GM23338 (cell line): ENCODE data around the gene NFIA. TPM values are rescaled to one million over a fixed set of nuclear protein-coding genes. Genes with fewer than 3 reads are reported as not detected.

Experiments
- ATAC-seq: fragments of 200-7000 bp; cut with Tn5 transposase; 3 replicates; pipeline ENCODE4 v1.9.1; 2020
- DNase-seq: peaks from one replicate; pipeline ENCODE4 v3.0.0-alpha.2; 2015; ENCODE audit warnings: low spot score
- H2AFZ ChIP-seq: fragments of 200-600 bp; sonication (generic); 2 replicates; pipeline ENCODE4 v1.8.0; 2016; ENCODE audit warnings: antibody characterized with exemption, mild to moderate bottlenecking, moderate library complexity
- H3F3A ChIP-seq: fragments of 200-600 bp; sonication (generic); replicated peaks from 2 replicates; pipeline ENCODE4 v1.8.0; 2017; ENCODE audit warnings: antibody characterized with exemption, mixed run types, low read depth
- H3K27ac ChIP-seq: fragments of 200-600 bp; sonication (generic); 2 replicates; pipeline ENCODE4 v1.6.1; 2016; ENCODE audit warnings: low read depth
- H3K27me3 ChIP-seq: fragments of 200-600 bp; sonication (generic); 2 replicates; pipeline ENCODE4 v1.8.0; 2016; ENCODE audit warnings: mild to moderate bottlenecking, mixed run types, moderate library complexity; ENCODE audit not compliant: insufficient read depth
- H3K36me3 ChIP-seq: fragments of 200-600 bp; sonication (generic); 2 replicates; pipeline ENCODE4 v1.8.0; 2016; ENCODE audit warnings: mild to moderate bottlenecking; ENCODE audit not compliant: insufficient read depth
- H3K4me1 ChIP-seq: fragments of 200-600 bp; sonication (generic); 2 replicates; pipeline ENCODE4 v1.8.0; 2016; ENCODE audit warnings: mild to moderate bottlenecking, moderate library complexity; ENCODE audit not compliant: insufficient read depth
- H3K4me2 ChIP-seq: fragments of 200-600 bp; sonication (generic); 2 replicates; pipeline ENCODE4 v1.7.1; 2017; ENCODE audit warnings: mixed run types
- H3K4me3 ChIP-seq: fragments of 200-600 bp; sonication (generic); 2 replicates; pipeline ENCODE4 v1.6.1; 2016; ENCODE audit warnings: mixed run types
- H3K79me2 ChIP-seq: fragments of 200-600 bp; sonication (generic); replicated peaks from 2 replicates; pipeline ENCODE4 v1.8.0; 2017; ENCODE audit warnings: mild to moderate bottlenecking; ENCODE audit not compliant: insufficient read depth
- H3K9me2 ChIP-seq: fragments of 200-600 bp; sonication (generic); 2 replicates; pipeline ENCODE4 v1.8.0; 2017; ENCODE audit not compliant: insufficient read depth
- H4K20me1 ChIP-seq: fragments of 200-600 bp; sonication (generic); replicated peaks from 2 replicates; pipeline ENCODE4 v1.8.0; 2017; ENCODE audit warnings: mild to moderate bottlenecking; ENCODE audit not compliant: insufficient read depth
- H3K27ac Mint-ChIP-seq: 2 replicates; pipeline ENCODE4 v1.8.0; 2020; ENCODE audit warnings: inconsistent platforms, mild to moderate bottlenecking, moderate library complexity, mixed read lengths
- H3K27me3 Mint-ChIP-seq: 3 replicates; pipeline ENCODE4 v1.8.0; 2022; ENCODE audit warnings: low read depth, mild to moderate bottlenecking, moderate library complexity, mixed read lengths, inconsistent platforms; ENCODE audit not compliant: insufficient read depth, poor library complexity
- H3K36me3 Mint-ChIP-seq: 3 replicates; pipeline ENCODE4 v1.8.0; 2021; ENCODE audit warnings: low read depth, mild to moderate bottlenecking, inconsistent platforms, moderate library complexity, mixed read lengths
- H3K4me1 Mint-ChIP-seq: 3 replicates; pipeline ENCODE4 v1.8.0; 2020; ENCODE audit warnings: mild to moderate bottlenecking, inconsistent platforms, mixed read lengths
- H3K4me3 Mint-ChIP-seq: 3 replicates; pipeline ENCODE4 v1.8.0; 2021; ENCODE audit warnings: moderate library complexity, mild to moderate bottlenecking, inconsistent platforms, mixed read lengths
- H3K9me3 Mint-ChIP-seq: 3 replicates; pipeline ENCODE4 v1.8.0; 2020; ENCODE audit warnings: moderate library complexity, mild to moderate bottlenecking, inconsistent platforms, mixed read lengths
- CREB1 ChIP-seq: fragments of 250-450 bp; sonication (Bioruptor Pico); IDR thresholded peaks from 2 replicates; pipeline ENCODE4 v1.5.0; 2020; ENCODE audit warnings: low read depth, mild to moderate bottlenecking, moderate library complexity
- CTCF ChIP-seq, 2 experiments: fragments of 200-600 bp in 1 of 2; sonication (generic) in 1 of 2; conservative IDR thresholded peaks; 2 replicates each; pipeline versions ENCODE4 v1.5.1 to v1.6.1; 2016 to 2017; ENCODE audit warnings: antibody characterized with exemption in 2 of 2, low read depth in 2 of 2, mild to moderate bottlenecking in 2 of 2, moderate library complexity in 1 of 2
- EZH2 ChIP-seq: fragments of 200-600 bp; sonication (generic); IDR thresholded peaks from one replicate; pipeline ENCODE4 v1.8.0; 2017; ENCODE audit warnings: antibody characterized with exemption, mild to moderate bottlenecking, low read depth; ENCODE audit not compliant: unreplicated experiment
- JUNB ChIP-seq: IDR thresholded peaks from one replicate; pipeline ENCODE4 v1.6.1; 2016; ENCODE audit warnings: antibody characterized with exemption; ENCODE audit not compliant: unreplicated experiment
- NANOG ChIP-seq: IDR thresholded peaks from 2 replicates; pipeline ENCODE4 v1.6.1; 2016; ENCODE audit warnings: antibody characterized with exemption, borderline replicate concordance
- POLR2AphosphoS5 ChIP-seq: IDR thresholded peaks from 2 replicates; pipeline ENCODE4 v1.6.1; 2016; ENCODE audit warnings: antibody characterized with exemption, low read depth
- polyA plus RNA-seq: library from polyadenylated mRNA; unstranded; fragments of >200 nt; fragmentation: Nextera tagmentation; extraction: Ambion mirVana; gene quantifications from 2 replicates; pipeline ENCODE4 v1.2.1, GENCODE V29; 2016
- total RNA-seq: library from RNA; depleted of rRNA; stranded (reverse); fragments of >200 nt; shearing (Covaris generic); gene quantifications from 2 replicates; pipeline ENCODE4 v1.2.3, GENCODE V29; 2014
- TF ChIP-seq, protein P1 (sequence below): IDR thresholded peaks from one replicate; pipeline ENCODE4 v1.6.1; 2018; ENCODE audit warnings: antibody characterized with exemption; ENCODE audit not compliant: unreplicated experiment
- TF ChIP-seq, protein P2 (sequence below): IDR thresholded peaks from 2 replicates; pipeline ENCODE4 v1.6.1; 2016; ENCODE audit warnings: antibody characterized with exemption

The NFIA gene
- total and polyA plus RNA-seq, 2 experiments from 2014 or later: 0.97 to 2.3 TPM

DNA sequence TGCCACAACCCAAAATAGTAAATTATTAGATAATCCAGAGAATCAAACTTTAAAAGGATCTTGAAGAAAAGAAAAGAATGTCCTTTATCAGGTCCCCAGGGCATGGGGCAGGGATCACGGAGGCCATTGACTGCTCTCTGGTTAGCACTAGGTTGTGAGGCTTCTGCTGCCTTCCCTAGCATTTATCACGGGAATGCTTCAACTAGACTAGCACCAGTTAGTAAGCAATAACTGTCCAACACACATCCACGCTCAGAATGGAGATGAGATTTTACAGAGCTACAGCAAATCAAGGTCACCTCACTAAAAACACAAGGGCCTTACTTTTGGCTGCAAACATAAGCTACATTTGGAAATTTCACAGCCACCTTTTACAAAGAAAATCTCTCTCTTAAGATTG lies 304.0 kb downstream of the NFIA start (continued):
- TF ChIP-seq, protein P1, sequence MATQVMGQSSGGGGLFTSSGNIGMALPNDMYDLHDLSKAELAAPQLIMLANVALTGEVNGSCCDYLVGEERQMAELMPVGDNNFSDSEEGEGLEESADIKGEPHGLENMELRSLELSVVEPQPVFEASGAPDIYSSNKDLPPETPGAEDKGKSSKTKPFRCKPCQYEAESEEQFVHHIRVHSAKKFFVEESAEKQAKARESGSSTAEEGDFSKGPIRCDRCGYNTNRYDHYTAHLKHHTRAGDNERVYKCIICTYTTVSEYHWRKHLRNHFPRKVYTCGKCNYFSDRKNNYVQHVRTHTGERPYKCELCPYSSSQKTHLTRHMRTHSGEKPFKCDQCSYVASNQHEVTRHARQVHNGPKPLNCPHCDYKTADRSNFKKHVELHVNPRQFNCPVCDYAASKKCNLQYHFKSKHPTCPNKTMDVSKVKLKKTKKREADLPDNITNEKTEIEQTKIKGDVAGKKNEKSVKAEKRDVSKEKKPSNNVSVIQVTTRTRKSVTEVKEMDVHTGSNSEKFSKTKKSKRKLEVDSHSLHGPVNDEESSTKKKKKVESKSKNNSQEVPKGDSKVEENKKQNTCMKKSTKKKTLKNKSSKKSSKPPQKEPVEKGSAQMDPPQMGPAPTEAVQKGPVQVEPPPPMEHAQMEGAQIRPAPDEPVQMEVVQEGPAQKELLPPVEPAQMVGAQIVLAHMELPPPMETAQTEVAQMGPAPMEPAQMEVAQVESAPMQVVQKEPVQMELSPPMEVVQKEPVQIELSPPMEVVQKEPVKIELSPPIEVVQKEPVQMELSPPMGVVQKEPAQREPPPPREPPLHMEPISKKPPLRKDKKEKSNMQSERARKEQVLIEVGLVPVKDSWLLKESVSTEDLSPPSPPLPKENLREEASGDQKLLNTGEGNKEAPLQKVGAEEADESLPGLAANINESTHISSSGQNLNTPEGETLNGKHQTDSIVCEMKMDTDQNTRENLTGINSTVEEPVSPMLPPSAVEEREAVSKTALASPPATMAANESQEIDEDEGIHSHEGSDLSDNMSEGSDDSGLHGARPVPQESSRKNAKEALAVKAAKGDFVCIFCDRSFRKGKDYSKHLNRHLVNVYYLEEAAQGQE: no peak
- TF ChIP-seq JUNB: no peak

- Mint-ChIP-seq H3K36me3 (no peaks in the 10 kb centered on the region), H3K27me3 (peaks cover 6% of the 10 kb centered on the region), H3K9me3 (peaks cover 4% of the 10 kb centered on the region; the same call in 2 of the 3 replicates), H3K4me1 (peaks cover 4% of the 10 kb centered on the region; the same call in 2 of the 3 replicates), H3K4me3 (no peak overlapping the region), H3K27ac (no peak overlapping the region)
- Histone ChIP-seq H3K4me2 (no peak overlapping the region), H3F3A (no peaks in the 10 kb centered on the region), H3K9me2 (peaks cover 15% of the 10 kb centered on the region; the same call in 1 of the 2 replicates), H4K20me1 (no peaks in the 10 kb centered on the region), H2AFZ (no peak overlapping the region), H3K4me1 (no peaks in the 10 kb centered on the region), H3K4me3 (no peak overlapping the region), H3K79me2 (no peaks in the 10 kb centered on the region), H3K27me3 (peaks cover 2% of the 10 kb centered on the region; the same call in 1 of the 2 replicates), H3K36me3 (no peaks in the 10 kb centered on the region), H3K27ac (no peak overlapping the region)
- TF ChIP-seq EZH2 (no peak), CREB1 (CRISPR knock-in tag) (no peak), POLR2AphosphoS5 (no peak)
- DNase-seq (no peak), ATAC-seq (no peak)
Measured at GRCh38 chr1:61386770-61387169, 304.4 kb downstream of the NFIA start.

DNA sequence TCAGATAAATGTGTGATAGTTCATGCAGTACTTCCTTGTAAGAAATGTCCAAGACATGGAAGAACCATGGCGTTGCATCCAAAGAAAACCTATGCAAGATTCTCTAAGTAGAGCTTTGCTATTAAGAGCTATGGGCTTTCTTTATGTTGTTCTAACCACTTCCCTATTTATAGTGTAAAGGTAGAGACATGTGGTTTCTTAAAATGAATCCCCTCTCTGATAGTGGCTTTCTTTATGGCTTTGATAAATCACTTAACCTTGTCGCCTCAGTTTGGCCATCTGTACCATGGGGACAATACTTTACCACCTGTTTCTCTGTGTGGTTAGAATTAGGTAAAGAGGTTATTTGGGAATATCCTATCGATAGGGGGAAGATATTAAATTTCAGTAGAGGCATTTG lies 305.5 kb downstream of the NFIA start:
- H3K27ac Mint-ChIP-seq: no peak overlapping the region
- H3K36me3 Mint-ChIP-seq: no peaks in the 10 kb centered on the region
- Histone ChIP-seq H3K4me2 (no peak overlapping the region), H3K27me3 (peaks cover 11% of the 10 kb centered on the region; the same call in 1 of the 2 replicates), H3K4me1 (no peaks in the 10 kb centered on the region), H2AFZ (no peak overlapping the region), H3K9me2 (peaks cover 15% of the 10 kb centered on the region; the same call in 1 of the 2 replicates), H3K36me3 (no peaks in the 10 kb centered on the region), H3K79me2 (no peaks in the 10 kb centered on the region), H4K20me1 (no peaks in the 10 kb centered on the region), H3F3A (no peaks in the 10 kb centered on the region), H3K27ac (no peak overlapping the region), H3K4me3 (no peak overlapping the region)
- H3K4me3 Mint-ChIP-seq: no peak overlapping the region
- no peak for DNase-seq
- H3K9me3 Mint-ChIP-seq: peaks cover 4% of the 10 kb centered on the region; the same call in 2 of the 3 replicates
- TF ChIP-seq, protein P2, sequence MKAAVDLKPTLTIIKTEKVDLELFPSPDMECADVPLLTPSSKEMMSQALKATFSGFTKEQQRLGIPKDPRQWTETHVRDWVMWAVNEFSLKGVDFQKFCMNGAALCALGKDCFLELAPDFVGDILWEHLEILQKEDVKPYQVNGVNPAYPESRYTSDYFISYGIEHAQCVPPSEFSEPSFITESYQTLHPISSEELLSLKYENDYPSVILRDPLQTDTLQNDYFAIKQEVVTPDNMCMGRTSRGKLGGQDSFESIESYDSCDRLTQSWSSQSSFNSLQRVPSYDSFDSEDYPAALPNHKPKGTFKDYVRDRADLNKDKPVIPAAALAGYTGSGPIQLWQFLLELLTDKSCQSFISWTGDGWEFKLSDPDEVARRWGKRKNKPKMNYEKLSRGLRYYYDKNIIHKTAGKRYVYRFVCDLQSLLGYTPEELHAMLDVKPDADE: no peak
- TF ChIP-seq CTCF (conservative IDR thresholded peaks at IDR 0.05; ENCODE audit: low read depth in 2 of 2) (no peak), NANOG (no peak)
- H3K27me3 Mint-ChIP-seq: peaks cover 7% of the 10 kb centered on the region
- ATAC-seq: no peak
- H3K4me1 Mint-ChIP-seq: peaks cover 4% of the 10 kb centered on the region; the same call in 2 of the 3 replicates
